ENCODE measurements around the gene NFAT5.

DNA sequence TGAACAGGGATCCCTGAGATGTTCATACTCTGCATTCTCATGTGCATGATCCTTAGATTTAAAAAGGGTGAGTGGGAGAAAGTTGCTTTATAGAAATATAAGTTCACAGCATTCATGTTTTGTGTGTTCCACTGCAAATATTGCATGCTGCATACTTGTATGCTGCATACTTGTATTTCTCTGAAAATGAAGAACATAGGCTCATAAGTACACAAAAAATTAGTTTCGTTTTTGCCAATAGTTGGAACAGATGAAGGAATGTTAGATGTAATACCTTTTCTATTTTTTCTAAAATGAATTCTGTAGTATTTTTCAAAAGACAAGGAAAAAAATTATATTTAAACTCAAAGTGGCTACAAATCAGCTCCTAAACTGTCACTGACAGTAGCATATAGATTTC, 79.0 kb downstream of the NFAT5 start:
- TF ChIP-seq ZNF274 (IDR thresholded peaks at IDR 0.05; ENCODE audit: low read depth, low read length) (no peak), YY1 (IDR thresholded peaks at IDR 0.05; ENCODE audit: insufficient read depth, insufficient read length) (no peak)

Data from NT2/D1 (cell line).